RWPE1 (cell line): Measurements from ENCODE around the gene CTSC.

Experiments used
- CTCF ChIA-PET: fragments of 350-600 bp; sonication (Branson Sonifier 250); formaldehyde crosslinking; extraction: SDS; loops from one replicate; lab custom pipeline; 2021; lab: Yijun Ruan, JAX
- POLR2A ChIA-PET: fragments of 400-600 bp; formaldehyde crosslinking; extraction: SDS; loops from one replicate; lab custom pipeline; 2020; ENCODE audit warnings: antibody characterized with exemption; ENCODE audit not compliant: low non-redundant PET; lab: Yijun Ruan, JAX
- DNase-seq: peaks from one replicate; pipeline ENCODE4 v3.0.0; 2012; ENCODE audit warnings: low spot score
- H3K27ac ChIP-seq: fragments of 450-650 bp; 2 replicates; pipeline ENCODE4 v1.5.1; 2017
- TF ChIP-seq, protein P1 (sequence below): fragments of 450-650 bp; conservative IDR thresholded peaks from 2 replicates; pipeline ENCODE4 v1.5.1; 2017; ENCODE audit warnings: low read depth, mild to moderate bottlenecking

The CTSC gene

GRCh38 chr11:88335284-88335683 is 2.3 kb downstream of the CTSC start:
- TF ChIP-seq, protein P1, sequence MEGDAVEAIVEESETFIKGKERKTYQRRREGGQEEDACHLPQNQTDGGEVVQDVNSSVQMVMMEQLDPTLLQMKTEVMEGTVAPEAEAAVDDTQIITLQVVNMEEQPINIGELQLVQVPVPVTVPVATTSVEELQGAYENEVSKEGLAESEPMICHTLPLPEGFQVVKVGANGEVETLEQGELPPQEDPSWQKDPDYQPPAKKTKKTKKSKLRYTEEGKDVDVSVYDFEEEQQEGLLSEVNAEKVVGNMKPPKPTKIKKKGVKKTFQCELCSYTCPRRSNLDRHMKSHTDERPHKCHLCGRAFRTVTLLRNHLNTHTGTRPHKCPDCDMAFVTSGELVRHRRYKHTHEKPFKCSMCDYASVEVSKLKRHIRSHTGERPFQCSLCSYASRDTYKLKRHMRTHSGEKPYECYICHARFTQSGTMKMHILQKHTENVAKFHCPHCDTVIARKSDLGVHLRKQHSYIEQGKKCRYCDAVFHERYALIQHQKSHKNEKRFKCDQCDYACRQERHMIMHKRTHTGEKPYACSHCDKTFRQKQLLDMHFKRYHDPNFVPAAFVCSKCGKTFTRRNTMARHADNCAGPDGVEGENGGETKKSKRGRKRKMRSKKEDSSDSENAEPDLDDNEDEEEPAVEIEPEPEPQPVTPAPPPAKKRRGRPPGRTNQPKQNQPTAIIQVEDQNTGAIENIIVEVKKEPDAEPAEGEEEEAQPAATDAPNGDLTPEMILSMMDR: no peak
- CTCF ChIA-PET: no interaction called here
- POLR2A ChIA-PET: no interaction called here
- peak overlapping the region; percentile 70 for H3K27ac ChIP-seq
- DNase-seq: no peak

DNA sequence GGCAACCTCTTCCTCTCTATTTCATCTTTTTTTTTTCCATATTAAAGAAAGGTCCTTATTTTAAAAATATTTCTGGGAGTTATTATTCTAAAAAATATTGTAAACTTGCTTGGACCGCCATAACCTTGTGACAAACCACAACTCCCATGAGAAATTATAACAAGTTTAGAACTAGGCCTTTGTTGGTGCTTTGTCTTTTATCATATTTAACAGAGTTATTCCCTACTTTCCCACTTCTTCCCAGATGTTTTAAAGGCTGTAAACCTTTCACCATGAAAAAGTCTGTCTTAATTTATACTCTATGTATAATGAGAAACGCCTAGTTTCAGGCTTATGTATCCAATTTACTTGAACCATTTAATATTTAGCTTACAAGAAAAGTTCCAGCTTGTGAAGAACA is 3.7 kb downstream of the CTSC start:
- no peak for DNase-seq
- CTCF ChIA-PET: interaction anchor here (0.6 kb wide), 1 partner anchor 998 kb away, joined by 3 read pairs; no protein-coding TSS in a partner anchor
- H3K27ac ChIP-seq: no peak overlapping the region
- POLR2A ChIA-PET: no interaction called here
- TF ChIP-seq, protein P1: no peak

- H3K27ac ChIP-seq: no peak overlapping the region
- TF ChIP-seq, protein P1: no peak
- CTCF ChIA-PET: no interaction called here
- DNase-seq: no peak
- POLR2A ChIA-PET: no interaction called here
Observed at GRCh38 chr11:88332851-88333250, 4.7 kb downstream of the CTSC start.

GRCh38 chr11:88330826-88331428 is 6.6 kb downstream of the CTSC start:
- H3K27ac ChIP-seq: peak overlapping the region; percentile 39; the same call in 1 of the 2 replicates
- no peak for DNase-seq
- TF ChIP-seq, protein P1: no peak
- ChIA-PET CTCF (interaction anchor here (0.7 kb wide), 1 partner anchor 205 kb away, joined by 3 read pairs; no protein-coding TSS in a partner anchor), POLR2A (no interaction called here)

DNA sequence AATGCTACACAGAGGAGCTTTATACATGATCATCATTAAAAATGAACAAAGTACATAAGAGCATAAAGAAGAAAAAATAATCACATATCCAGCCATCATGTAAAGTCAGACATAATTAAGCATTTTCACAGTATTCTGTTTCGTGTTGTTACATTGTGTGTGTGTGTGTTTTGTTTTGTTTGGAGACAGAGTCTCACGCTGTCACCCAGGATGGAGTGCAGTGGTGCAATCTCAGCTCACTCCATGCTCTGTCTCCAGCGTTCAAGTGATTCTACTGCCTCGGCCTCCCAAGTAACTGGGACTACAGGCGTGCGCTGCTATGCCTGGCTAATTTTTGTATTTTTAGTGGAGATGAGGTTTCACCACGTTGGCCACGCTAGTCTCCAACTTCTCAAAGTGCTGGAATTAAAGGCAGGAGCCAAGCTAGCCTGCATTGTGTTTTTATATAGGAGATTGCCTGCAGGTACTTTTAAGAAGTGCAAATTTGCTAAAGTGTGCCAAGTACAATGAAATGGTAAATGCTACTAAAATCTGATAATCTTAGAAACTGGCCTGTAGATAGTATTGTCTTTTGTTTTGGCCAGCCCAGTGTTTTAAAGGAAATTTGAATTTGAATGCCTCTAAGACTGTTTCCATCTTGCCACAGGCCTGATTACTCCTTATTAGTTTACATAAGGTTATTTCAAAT is 7.8 kb downstream of the CTSC start:
- POLR2A ChIA-PET: no interaction called here
- peak overlapping the region; percentile 43 for H3K27ac ChIP-seq

DNA sequence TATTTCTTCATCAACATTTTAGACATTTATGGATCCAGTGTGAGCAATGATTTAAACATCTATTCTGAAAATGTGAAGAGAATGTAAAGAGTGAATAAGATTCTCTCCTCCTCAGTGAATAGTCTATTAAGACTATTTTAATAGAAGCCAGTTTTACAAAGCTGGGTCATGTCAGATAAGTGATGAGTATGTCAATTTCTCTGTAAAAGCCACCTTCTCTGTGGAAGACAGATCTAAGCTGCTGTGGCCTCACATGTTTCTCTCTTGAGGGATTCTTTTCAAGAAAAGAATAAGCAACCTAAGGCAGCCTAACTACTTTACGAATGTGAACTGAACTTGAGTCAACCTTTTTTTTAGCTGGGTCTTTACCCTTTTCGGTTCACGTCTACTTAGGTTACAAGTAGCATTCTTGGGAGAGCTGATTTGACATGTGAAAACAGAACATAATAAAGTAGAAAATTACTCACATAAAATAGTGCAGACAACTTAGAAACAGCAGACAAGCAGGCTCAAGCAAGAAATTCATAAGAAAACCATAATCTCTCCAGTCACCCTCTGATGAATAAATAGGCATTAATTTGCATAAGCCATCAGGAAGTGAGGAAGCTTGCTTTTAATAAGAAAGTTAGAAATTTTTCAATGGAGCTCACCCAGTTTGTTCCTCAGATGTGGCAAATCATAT is 9.9 kb downstream of the CTSC start:
- TF ChIP-seq, protein P1: no peak
- DNase-seq: no peak
- CTCF ChIA-PET: interaction anchor here (0.6 to 1.2 kb wide), 3 partner anchors 194 to 225 kb away, joined by 4 to 5 read pairs (median 5); no protein-coding TSS in a partner anchor
- POLR2A ChIA-PET: no interaction called here
- H3K27ac ChIP-seq: no peak overlapping the region

More for the DNA sequence above, 7.8 kb downstream of the CTSC start:
- TF ChIP-seq, protein P1: no peak
- no peak for DNase-seq
- CTCF ChIA-PET: no interaction called here
